ENCODE results near the gene MLLT10. TPM values are rescaled to one million over a fixed set of nuclear protein-coding genes. Genes with fewer than 3 reads are reported as not detected.
A peak's percentile ranks its signal among the peaks of the same experiment; 100 is the strongest.

The MLLT10 gene
- total RNA-seq, 4 donors from 2014 or later = 42.8 to 283 (median 48.5) TPM

GRCh38 chr10:21520949-21521348 is 13.1 kb upstream of the MLLT10 start:
- no peak for DNase-seq (ENCODE audit: low spot score in 2 of 2)
- no peak for TF ChIP-seq POLR2A (IDR thresholded peaks at IDR 0.05)
- TF ChIP-seq, protein P1, sequence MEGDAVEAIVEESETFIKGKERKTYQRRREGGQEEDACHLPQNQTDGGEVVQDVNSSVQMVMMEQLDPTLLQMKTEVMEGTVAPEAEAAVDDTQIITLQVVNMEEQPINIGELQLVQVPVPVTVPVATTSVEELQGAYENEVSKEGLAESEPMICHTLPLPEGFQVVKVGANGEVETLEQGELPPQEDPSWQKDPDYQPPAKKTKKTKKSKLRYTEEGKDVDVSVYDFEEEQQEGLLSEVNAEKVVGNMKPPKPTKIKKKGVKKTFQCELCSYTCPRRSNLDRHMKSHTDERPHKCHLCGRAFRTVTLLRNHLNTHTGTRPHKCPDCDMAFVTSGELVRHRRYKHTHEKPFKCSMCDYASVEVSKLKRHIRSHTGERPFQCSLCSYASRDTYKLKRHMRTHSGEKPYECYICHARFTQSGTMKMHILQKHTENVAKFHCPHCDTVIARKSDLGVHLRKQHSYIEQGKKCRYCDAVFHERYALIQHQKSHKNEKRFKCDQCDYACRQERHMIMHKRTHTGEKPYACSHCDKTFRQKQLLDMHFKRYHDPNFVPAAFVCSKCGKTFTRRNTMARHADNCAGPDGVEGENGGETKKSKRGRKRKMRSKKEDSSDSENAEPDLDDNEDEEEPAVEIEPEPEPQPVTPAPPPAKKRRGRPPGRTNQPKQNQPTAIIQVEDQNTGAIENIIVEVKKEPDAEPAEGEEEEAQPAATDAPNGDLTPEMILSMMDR (IDR thresholded peaks at IDR 0.05) = no peak
- WGBS, 2 donors = 52 to 58% methylated on average over 8 of the region's 8 CpGs
- no peak overlapping the region for H3K4me3 ChIP-seq (ENCODE audit: low read depth, poor library complexity, severe bottlenecking)
- intact Hi-C loops (cut with DNase I; ENCODE audit: low total_unique reads) = no loop called here

GRCh38 chr10:21521751-21522533 is 12.1 kb upstream of the MLLT10 start:
- DNase-seq (ENCODE audit: low spot score in 2 of 2) = no peak
- intact Hi-C loops (cut with DNase I; ENCODE audit: low total_unique reads) = no loop called here
- no peak for TF ChIP-seq POLR2A (IDR thresholded peaks at IDR 0.05)
- TF ChIP-seq, protein P1 (IDR thresholded peaks at IDR 0.05) = no peak
- no peak overlapping the region for H3K4me3 ChIP-seq (ENCODE audit: low read depth, poor library complexity, severe bottlenecking)
- 31 to 63% methylated on average over 4 of the region's 4 CpGs for WGBS, 2 donors

DNA sequence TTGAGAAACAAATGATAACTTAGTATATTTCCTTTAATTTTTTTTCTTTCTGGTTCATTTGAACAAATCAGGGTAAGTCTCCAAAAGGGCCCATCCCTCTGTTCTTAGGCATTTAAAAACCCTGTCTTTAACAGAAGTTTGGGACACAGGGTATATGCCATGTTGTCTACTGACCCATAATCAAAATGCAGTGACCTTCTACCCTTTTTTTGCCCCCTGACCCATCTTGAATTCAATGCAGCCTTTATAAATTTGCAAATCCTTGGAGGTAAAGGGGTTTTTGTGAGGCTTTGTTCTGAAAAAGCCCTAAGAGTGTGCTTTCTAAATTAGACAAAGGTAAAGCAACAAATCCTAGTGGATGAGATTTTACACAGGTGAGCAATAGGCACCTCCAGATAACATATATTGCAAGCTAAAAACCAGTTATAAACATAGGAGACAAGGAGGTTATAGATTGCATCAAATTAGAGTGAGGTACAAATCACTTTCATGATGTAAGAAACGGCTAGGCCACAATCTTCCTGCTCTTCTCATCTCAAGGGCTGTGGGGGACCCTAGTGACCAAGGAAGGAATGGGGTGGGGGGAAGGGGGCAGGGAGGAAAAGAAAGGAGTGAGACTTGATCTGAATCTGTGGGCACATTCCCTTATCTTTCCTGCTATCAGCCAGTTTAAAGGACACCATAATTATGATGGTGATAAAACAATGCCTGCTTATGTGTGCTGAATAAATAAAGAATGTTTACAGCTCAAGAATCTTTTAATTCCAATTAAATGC is 11.2 kb upstream of the MLLT10 start:
- TF ChIP-seq, protein P1 (IDR thresholded peaks at IDR 0.05) = no peak
- no peak for TF ChIP-seq POLR2A (IDR thresholded peaks at IDR 0.05)
- no peak for DNase-seq (ENCODE audit: low spot score in 2 of 2)
- intact Hi-C loops (cut with DNase I; ENCODE audit: low total_unique reads) = no loop called here
- H3K4me3 ChIP-seq (ENCODE audit: low read depth, poor library complexity, severe bottlenecking) = no peak overlapping the region
- WGBS, 2 donors = 53 to 71% methylated on average over 1 of the region's 1 CpG

DNA sequence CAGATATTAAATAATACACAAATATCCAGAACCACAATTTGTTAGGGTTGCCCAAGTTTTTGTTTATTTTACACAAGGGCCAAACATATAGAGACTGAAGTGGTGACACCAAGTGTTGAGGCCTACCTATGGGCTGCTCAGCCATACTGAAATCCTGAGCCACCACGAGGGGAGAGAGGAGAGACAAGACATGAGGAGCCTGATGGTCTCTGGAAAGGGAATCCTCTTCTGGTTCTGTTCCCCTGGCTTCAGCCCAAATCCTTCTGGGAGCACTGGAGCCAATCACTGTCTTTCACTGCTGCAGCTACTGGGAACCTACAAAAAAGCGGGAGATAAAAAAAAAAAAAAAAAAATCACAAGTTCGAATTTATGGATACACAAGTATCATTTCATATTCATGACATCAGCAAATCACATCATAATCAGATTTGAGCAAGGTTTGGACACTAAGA is 10.4 kb upstream of the MLLT10 start:
- intact Hi-C loops (cut with DNase I; ENCODE audit: low total_unique reads) = no loop called here
- no peak for TF ChIP-seq POLR2A (IDR thresholded peaks at IDR 0.05)
- TF ChIP-seq, protein P1 (IDR thresholded peaks at IDR 0.05) = no peak
- WGBS, 2 donors = 28 to 31% methylated on average over 3 of the region's 3 CpGs
- DNase-seq (ENCODE audit: low spot score in 2 of 2) = peak in 1 of 2 donors; percentile 85
- no peak overlapping the region for H3K4me3 ChIP-seq (ENCODE audit: low read depth, poor library complexity, severe bottlenecking)

DNA sequence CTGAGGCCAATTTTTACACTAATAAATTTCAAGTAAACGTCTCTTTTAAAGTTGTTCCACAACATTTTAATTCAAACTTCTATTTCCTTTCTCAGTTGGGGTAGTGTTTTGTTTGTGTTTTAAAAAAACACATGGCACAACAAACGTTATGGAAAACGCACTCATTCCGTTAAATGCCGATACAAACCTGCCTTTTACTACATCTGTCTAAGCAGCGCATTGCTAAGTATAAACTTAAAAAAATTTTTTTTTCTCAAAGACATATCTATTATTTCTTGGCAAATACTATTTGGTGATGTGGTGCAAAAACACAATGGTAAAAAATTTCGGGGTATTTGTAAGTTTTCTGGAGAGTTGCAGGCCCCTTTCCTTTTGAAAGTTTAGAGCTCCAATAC is 9.9 kb upstream of the MLLT10 start:
- intact Hi-C loops (cut with DNase I; ENCODE audit: low total_unique reads) = no loop called here
- no peak for DNase-seq (ENCODE audit: low spot score in 2 of 2)
- 24 to 25% methylated on average over 7 of the region's 7 CpGs for WGBS, 2 donors

More for the DNA sequence above, 9.9 kb upstream of the MLLT10 start:
- H3K4me3 ChIP-seq (ENCODE audit: low read depth, poor library complexity, severe bottlenecking) = no peak overlapping the region
- TF ChIP-seq, protein P1 (IDR thresholded peaks at IDR 0.05) = no peak
- TF ChIP-seq POLR2A (IDR thresholded peaks at IDR 0.05) = no peak

Data from lower leg skin (tissue), 4 donors.